Neural cell (in vitro differentiated cells): ENCODE results near the gene GJD2. TPM values are rescaled to one million over a fixed set of nuclear protein-coding genes. Genes with fewer than 3 reads are reported as not detected.

Experiments used
- H2AFZ ChIP-seq: fragments of 200-600, 300-800 bp; sonication (generic), shearing (Covaris generic); 2 replicates; pipeline ENCODE4 v1.6.0; 2014; ENCODE audit warnings: low read depth, mild to moderate bottlenecking, antibody characterized with exemption, low read length, moderate library complexity
- H3F3A ChIP-seq: fragments of 200-600 bp; shearing (Covaris generic); 2 replicates; pipeline ENCODE4 v1.6.1; 2016; ENCODE audit warnings: mild to moderate bottlenecking, moderate library complexity, mixed read lengths, antibody characterized with exemption, low read length; ENCODE audit not compliant: insufficient read depth, poor library complexity, severe bottlenecking
- H3K27ac ChIP-seq: fragments of 200-600, 300-800 bp; sonication (generic), shearing (Covaris generic); 2 replicates; pipeline ENCODE4 v1.5.1; 2014; ENCODE audit warnings: mild to moderate bottlenecking, low read length, moderate library complexity
- H3K27me3 ChIP-seq: fragments of 300-800, 200-600 bp; sonication (generic), shearing (Covaris generic); 2 replicates; pipeline ENCODE4 v1.6.0; 2014; ENCODE audit warnings: mild to moderate bottlenecking, low read depth, low read length, moderate library complexity; ENCODE audit not compliant: insufficient read depth
- H3K36me3 ChIP-seq: fragments of 300-800, 200-600 bp; sonication (generic), shearing (Covaris generic); 2 replicates; pipeline ENCODE4 v1.5.1; 2014; ENCODE audit warnings: mild to moderate bottlenecking, antibody characterized with exemption, low read length, moderate library complexity; ENCODE audit not compliant: insufficient read depth
- H3K4me2 ChIP-seq: fragments of 300-800, 200-600 bp; sonication (generic), shearing (Covaris generic); 2 replicates; pipeline ENCODE4 v1.6.0; 2014; ENCODE audit warnings: mild to moderate bottlenecking, low read length
- H3K4me3 ChIP-seq: fragments of 300-800, 200-600 bp; sonication (generic), shearing (Covaris generic); 2 replicates; pipeline ENCODE4 v1.5.1; 2014; ENCODE audit warnings: mild to moderate bottlenecking, low read length, moderate library complexity
- H3K79me2 ChIP-seq: fragments of 200-600 bp; shearing (Covaris generic); replicated peaks from 2 replicates; pipeline ENCODE4 v1.6.0; 2014; ENCODE audit warnings: mild to moderate bottlenecking, low read length, moderate library complexity; ENCODE audit not compliant: insufficient read depth
- H3K9ac ChIP-seq: fragments of 300-800, 200-600 bp; sonication (generic), shearing (Covaris generic); 2 replicates; pipeline ENCODE4 v1.6.1; 2016; ENCODE audit warnings: mild to moderate bottlenecking, low read length, mixed read lengths
- H3K9me2 ChIP-seq: fragments of 200-600 bp; shearing (Covaris generic); 2 replicates; pipeline ENCODE4 v1.6.1; 2016; ENCODE audit warnings: mild to moderate bottlenecking, low read length, mixed read lengths; ENCODE audit not compliant: insufficient read depth
- H3K9me3 ChIP-seq: fragments of 200-600, 300-800 bp; sonication (generic), shearing (Covaris generic); 2 replicates; pipeline ENCODE4 v1.6.1; 2016; ENCODE audit warnings: mild to moderate bottlenecking, mixed run types, low read length, moderate library complexity, mixed read lengths
- H4K20me1 ChIP-seq: fragments of 200-600 bp; shearing (Covaris generic); 2 replicates; pipeline ENCODE4 v1.6.1; 2016; ENCODE audit warnings: mild to moderate bottlenecking, mixed run types; ENCODE audit not compliant: insufficient read depth
- CTCF ChIP-seq: fragments of 450-650 bp; IDR thresholded peaks from 2 replicates; pipeline ENCODE4 v1.5.1; 2014; ENCODE audit warnings: antibody characterized with exemption, mild to moderate bottlenecking, moderate library complexity; ENCODE audit not compliant: poor library complexity, severe bottlenecking
- EP300 ChIP-seq: fragments of 450-650 bp; conservative IDR thresholded peaks from 2 replicates; pipeline ENCODE4 v1.6.1; 2014; ENCODE audit warnings: antibody characterized with exemption, mild to moderate bottlenecking, moderate library complexity; ENCODE audit not compliant: poor library complexity, severe bottlenecking
- EZH2 ChIP-seq: fragments of 200-600, 300-800 bp; shearing (Covaris generic), sonication (generic); IDR thresholded peaks from 2 replicates; pipeline ENCODE4 v1.6.1; 2014; ENCODE audit warnings: antibody characterized with exemption, low read length, borderline replicate concordance, mild to moderate bottlenecking; ENCODE audit not compliant: insufficient read depth, poor library complexity, severe bottlenecking
- MXI1 ChIP-seq: fragments of 450-650 bp; conservative IDR thresholded peaks from 2 replicates; pipeline ENCODE4 v1.6.1; 2014; ENCODE audit warnings: antibody characterized with exemption, mild to moderate bottlenecking; ENCODE audit not compliant: poor library complexity, severe bottlenecking
- POLR2AphosphoS5 ChIP-seq: IDR thresholded peaks from 2 replicates; pipeline ENCODE4 v1.6.1; 2012
- RAD21 ChIP-seq: fragments of 450-650 bp; conservative IDR thresholded peaks from 2 replicates; pipeline ENCODE4 v1.6.1; 2014; ENCODE audit warnings: antibody characterized with exemption, mild to moderate bottlenecking, moderate library complexity
- REST ChIP-seq: IDR thresholded peaks from 2 replicates; pipeline ENCODE4 v1.6.1; 2012; ENCODE audit warnings: borderline replicate concordance
- SMC3 ChIP-seq: fragments of 450-650 bp; conservative IDR thresholded peaks from 2 replicates; pipeline ENCODE4 v1.6.1; 2014; ENCODE audit warnings: antibody characterized with exemption, mild to moderate bottlenecking, moderate library complexity; ENCODE audit not compliant: poor library complexity
- TAF1 ChIP-seq: IDR thresholded peaks from 2 replicates; pipeline ENCODE4 v1.6.1; 2012; ENCODE audit warnings: low read depth
- polyA plus RNA-seq: library from polyadenylated mRNA; depleted of rRNA; stranded (reverse); fragments of >200 nt; gene quantifications from 2 replicates; pipeline ENCODE4 v1.2.3, GENCODE V29; 2014

The GJD2 gene
- polyA plus RNA-seq, 1 donor from 2014 or later: 4.6 TPM

GRCh38 chr15:34739346-34739745, 15.5 kb downstream of the GJD2 start:
- no peak for TF ChIP-seq POLR2AphosphoS5
- no peak for TF ChIP-seq TAF1
- H3K4me3 ChIP-seq: no peak overlapping the region
- no peaks in the 10 kb centered on the region for H3K27me3 ChIP-seq
- H3K27ac ChIP-seq: no peak overlapping the region
- H3K79me2 ChIP-seq: no peaks in the 10 kb centered on the region
- no peak overlapping the region for H2AFZ ChIP-seq
- no peaks in the 10 kb centered on the region for H3K36me3 ChIP-seq
- H3K4me2 ChIP-seq: no peak overlapping the region
- H4K20me1 ChIP-seq: no peaks in the 10 kb centered on the region
- H3K9me3 ChIP-seq: no peaks in the 10 kb centered on the region
- no peak overlapping the region for H3K9ac ChIP-seq
- no peaks in the 10 kb centered on the region for H3K9me2 ChIP-seq
- H3F3A ChIP-seq: no peaks in the 10 kb centered on the region

- no peaks in the 10 kb centered on the region for H3K27me3 ChIP-seq
- H3K27ac ChIP-seq: no peak overlapping the region
- no peaks in the 10 kb centered on the region for H4K20me1 ChIP-seq
Measured at GRCh38 chr15:34738002-34738401, 16.8 kb downstream of the GJD2 start.

More at GRCh38 chr15:34738002-34738401, 16.8 kb downstream of the GJD2 start:
- no peaks in the 10 kb centered on the region for H3K9me2 ChIP-seq
- no peaks in the 10 kb centered on the region for H3K79me2 ChIP-seq
- H3K4me3 ChIP-seq: no peak overlapping the region
- no peak overlapping the region for H3K4me2 ChIP-seq
- H3F3A ChIP-seq: no peaks in the 10 kb centered on the region
- no peaks in the 10 kb centered on the region for H3K9me3 ChIP-seq
- no peak overlapping the region for H3K9ac ChIP-seq
- H2AFZ ChIP-seq: no peak overlapping the region
- no peaks in the 10 kb centered on the region for H3K36me3 ChIP-seq
- no peak for TF ChIP-seq RAD21
- TF ChIP-seq EZH2: no peak
- TF ChIP-seq CTCF: no peak
- no peak for TF ChIP-seq POLR2AphosphoS5
- no peak for TF ChIP-seq MXI1
- no peak for TF ChIP-seq EP300
- TF ChIP-seq SMC3: no peak
- TF ChIP-seq TAF1: no peak
- no peak for TF ChIP-seq REST
